Gastrocnemius medialis (tissue), 4 donors: Measurements from ENCODE around the gene TRDMT1. TPM values are rescaled to one million over a fixed set of nuclear protein-coding genes. Genes with fewer than 3 reads are reported as not detected.
A peak's percentile ranks its signal among the peaks of the same experiment; 100 is the strongest.

Experiments
- ATAC-seq, 2 donors: fragments of 150-250 bp; one replicate each; pipeline ENCODE4 v1.9.1; 2016
- DNase-seq, 2 donors: peaks; one replicate each; pipeline ENCODE4 v3.0.0-alpha.2; 2019
- H3K27ac ChIP-seq, 4 donors: fragments of 200-600 bp; sonication (generic); 1 replicate in 1 of 4; 2 replicates in 3 of 4; pipeline ENCODE4 v1.5.1; 2016 to 2018; ENCODE audit warnings: mild to moderate bottlenecking in 2 of 4, moderate library complexity in 1 of 4
- H3K27me3 ChIP-seq, 3 donors: fragments of 200-600 bp; sonication (generic) in 2 of 3; 1 replicate in 1 of 3; 2 replicates in 2 of 3; pipeline versions ENCODE4 v1.5.1 to v1.6.0; 2016 to 2019; ENCODE audit warnings: mild to moderate bottlenecking in 1 of 3, moderate library complexity in 1 of 3
- H3K36me3 ChIP-seq, 2 donors: fragments of 200-600 bp; sonication (generic) in 1 of 2; one replicate each; pipeline ENCODE4 v1.5.1; 2017 to 2018
- H3K4me1 ChIP-seq, 2 donors: fragments of 200-600 bp; sonication (generic) in 1 of 2; one replicate each; pipeline ENCODE4 v1.5.1; 2016 to 2017; ENCODE audit warnings: mild to moderate bottlenecking in 2 of 2
- H3K4me3 ChIP-seq, 4 donors: fragments of 200-600 bp; sonication (generic) in 3 of 4; 1 replicate in 1 of 4; 2 replicates in 3 of 4; pipeline ENCODE4 v1.5.1; 2016 to 2019; ENCODE audit warnings: mild to moderate bottlenecking in 2 of 4
- H3K9me3 ChIP-seq, 3 donors: fragments of 200-600 bp; sonication (generic) in 2 of 3; 1 replicate in 1 of 3; 2 replicates in 2 of 3; pipeline ENCODE4 v1.5.1; 2016 to 2019
- CTCF ChIP-seq, 5 experiments: fragments of 450-650 bp in 3 of 5; fragments of 200-600 bp in 2 of 5; sonication (generic) in 2 of 5; IDR thresholded peaks in 4 of 5; conservative IDR thresholded peaks in 1 of 5; 1 replicate in 4 of 5; 2 replicates in 1 of 5; pipeline ENCODE4 v1.5.1; 2016 to 2019; ENCODE audit warnings: antibody characterized with exemption in 5 of 5, mild to moderate bottlenecking in 3 of 5, moderate library complexity in 3 of 5
- POLR2A ChIP-seq, 2 donors: fragments of 450-650 bp; IDR thresholded peaks; one replicate each; pipeline ENCODE4 v1.6.1; 2017; ENCODE audit warnings: antibody characterized with exemption in 2 of 2, mild to moderate bottlenecking in 2 of 2, moderate library complexity in 2 of 2
- in situ Hi-C, 4 donors: fragments of 200-750 bp; cut with MboI; loops; one replicate each; pipeline versions ENCODE4 v1.15.0 to v1.8.0; 2017; ENCODE audit warnings: low sequenced_read_pairs in 4 of 4
- intact Hi-C: fragments of 100-400 bp; cut with DNase I; formaldehyde crosslinking; loops from one replicate; pipeline ENCODE4 v1.15.1; 2023; ENCODE audit warnings: low total_unique reads
- total RNA-seq, 4 donors: library from RNA; depleted of rRNA; stranded (reverse); fragments of >200 nt; gene quantifications; one replicate each; pipeline versions ENCODE4 v1.1.0 to v1.2.3, GENCODE V29; 2016

TRDMT1 gene
- total RNA-seq, 4 donors from 2014 or later: 0.85 to 4.7 (median 2.1) TPM

- in situ Hi-C loops: no loop called here
- Histone ChIP-seq H3K36me3 (peaks cover 0 to 12% of the 10 kb centered on the region in 2 donors), H3K9me3 (no peaks in the 10 kb centered on the region), H3K27me3 (peaks cover 5 to 26% (median 19%) of the 10 kb centered on the region in 3 donors), H3K4me3 (no peak overlapping the region), H3K4me1 (peaks cover 32 to 36% of the 10 kb centered on the region in 2 donors), H3K27ac (no peak overlapping the region)
- DNase-seq: no peak
- intact Hi-C loops: no loop called here
- TF ChIP-seq POLR2A (IDR thresholded peaks at IDR 0.05) (no peak), CTCF (IDR thresholded peaks at IDR 0.05 in 4 of 5, conservative IDR thresholded peaks at IDR 0.05 in 1 of 5) (no peak)
- no peak for ATAC-seq
These were observed 35.7 kb upstream of the TRDMT1 start for GRCh38 chr10:17237149-17237527.

- ATAC-seq (peak in 1 of 2 donors; percentile 42), DNase-seq (no peak)
- no peak overlapping the region for H3K4me3 ChIP-seq
- in situ Hi-C loops: no loop called here
- no peaks in the 10 kb centered on the region for H3K9me3 ChIP-seq
- H3K27me3 ChIP-seq: peaks cover 10 to 30% (median 23%) of the 10 kb centered on the region in 3 donors
- H3K27ac ChIP-seq: no peak overlapping the region
- TF ChIP-seq POLR2A (IDR thresholded peaks at IDR 0.05) (no peak), CTCF (IDR thresholded peaks at IDR 0.05 in 4 of 5, conservative IDR thresholded peaks at IDR 0.05 in 1 of 5) (no peak)
- peaks cover 0 to 12% of the 10 kb centered on the region in 2 donors for H3K36me3 ChIP-seq
- intact Hi-C loops: no loop called here
- peaks cover 32 to 38% of the 10 kb centered on the region in 2 donors for H3K4me1 ChIP-seq
These were observed 35.1 kb upstream of the TRDMT1 start for GRCh38 chr10:17236468-17237148.

GRCh38 chr10:17235136-17235535 lies 33.7 kb upstream of the TRDMT1 start:
- in situ Hi-C loops (no loop called here), intact Hi-C loops (no loop called here)
- H3K27ac ChIP-seq: peak overlapping the region in 3 of 4 donors; percentile 8 to 32 (median 22)
- ATAC-seq: no peak
- no peak for DNase-seq
- TF ChIP-seq POLR2A (IDR thresholded peaks at IDR 0.05) (no peak), CTCF (IDR thresholded peaks at IDR 0.05 in 4 of 5, conservative IDR thresholded peaks at IDR 0.05 in 1 of 5) (no peak)
- peak overlapping the region in 1 of 4 donors; percentile 2 for H3K4me3 ChIP-seq
- H3K36me3 ChIP-seq: peaks cover 0 to 12% of the 10 kb centered on the region in 2 donors
- H3K9me3 ChIP-seq: no peaks in the 10 kb centered on the region
- peaks cover 32 to 38% of the 10 kb centered on the region in 2 donors for H3K4me1 ChIP-seq
- peaks cover 14 to 38% (median 35%) of the 10 kb centered on the region in 3 donors for H3K27me3 ChIP-seq

GRCh38 chr10:17234431-17234945 lies 33.0 kb upstream of the TRDMT1 start:
- ATAC-seq (no peak), DNase-seq (no peak)
- H3K27me3 ChIP-seq: peaks cover 17 to 45% (median 42%) of the 10 kb centered on the region in 3 donors
- intact Hi-C loops (no loop called here), in situ Hi-C loops (no loop called here)
- peaks cover 34 to 38% of the 10 kb centered on the region in 2 donors for H3K4me1 ChIP-seq
- peak overlapping the region; percentile 31 to 54 (median 40) for H3K27ac ChIP-seq
- H3K4me3 ChIP-seq: no peak overlapping the region
- peaks cover 0 to 12% of the 10 kb centered on the region in 2 donors for H3K36me3 ChIP-seq
- H3K9me3 ChIP-seq: no peaks in the 10 kb centered on the region
- TF ChIP-seq POLR2A (IDR thresholded peaks at IDR 0.05) (no peak), CTCF (IDR thresholded peaks at IDR 0.05 in 4 of 5, conservative IDR thresholded peaks at IDR 0.05 in 1 of 5) (no peak)
